ENCODE data around the gene DAB2IP. TPM values are rescaled to one million over a fixed set of nuclear protein-coding genes. Genes with fewer than 3 reads are reported as not detected.

DAB2IP gene
- total RNA-seq, 2 experiments from 2014 or later: 0.06 TPM; not detected in 1

DNA sequence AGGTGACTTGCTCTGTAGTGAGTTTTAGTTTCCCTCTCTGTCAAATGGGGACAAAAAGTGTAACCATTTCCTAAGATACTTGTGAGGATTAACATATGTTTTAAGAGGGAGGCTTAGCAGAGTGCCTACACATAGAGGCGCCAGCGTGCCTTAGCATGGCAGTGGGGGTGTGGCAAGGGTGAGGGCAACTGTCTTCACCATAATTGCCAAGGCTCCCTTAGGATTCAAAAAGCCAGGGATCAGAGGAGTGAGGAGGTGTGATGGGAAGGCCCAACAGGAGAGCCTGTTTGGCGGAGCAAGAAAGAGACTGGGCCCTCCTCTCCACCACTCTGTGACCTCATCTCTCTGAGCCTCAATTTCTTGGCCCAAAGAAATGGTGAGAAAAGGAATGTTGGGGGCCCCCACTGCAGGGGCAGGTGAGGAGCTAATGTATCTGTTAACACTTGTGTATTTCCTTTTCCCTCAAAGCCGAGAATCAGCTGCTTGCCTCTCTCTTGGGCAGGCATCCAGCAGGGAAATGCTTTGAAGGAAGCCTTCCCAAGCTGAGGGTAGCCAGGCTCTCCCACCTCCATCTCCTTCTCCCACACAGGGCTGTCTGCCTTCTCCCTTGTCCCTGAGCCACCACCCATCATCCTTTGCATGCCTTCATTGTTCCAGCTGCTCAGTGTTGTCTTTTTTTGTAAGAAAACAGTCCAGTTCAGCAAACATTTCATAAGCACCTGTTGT lies 76.0 kb downstream of the DAB2IP start:
- ChIA-PET CTCF (no interaction called here), POLR2A (no interaction called here)
- Histone ChIP-seq H3K27ac (ENCODE audit: low read depth in 1 of 2, low read length in 2 of 2) (no peak overlapping the region), H3K4me3 (ENCODE audit: low read length) (no peak overlapping the region), H3K9me3 (ENCODE audit: control insufficient read depth in 1 of 2, insufficient read depth in 1 of 2, low read length in 2 of 2) (no peaks in the 10 kb centered on the region), H3K36me3 (ENCODE audit: insufficient read depth, low read length) (no peaks in the 10 kb centered on the region), H3K27me3 (ENCODE audit: control insufficient read depth in 1 of 2, insufficient read depth in 2 of 2, low read length in 2 of 2) (no peaks in the 10 kb centered on the region), H3K4me1 (ENCODE audit: insufficient read depth, low read length) (no peaks in the 10 kb centered on the region)
- DNase-seq (no peak), ATAC-seq (ENCODE audit: poor library complexity) (no peak)
- H3K27me3 Mint-ChIP-seq: peaks cover 9% of the 10 kb centered on the region
- H3K27ac Mint-ChIP-seq: no peak overlapping the region
- no peak overlapping the region for H3K4me3 Mint-ChIP-seq
- intact Hi-C loops (cut with DNase I, micrococcal nuclease): no loop called here
- H3K36me3 Mint-ChIP-seq (ENCODE audit: low read depth): no peaks in the 10 kb centered on the region
- H3K9me3 Mint-ChIP-seq: no peaks in the 10 kb centered on the region
- TF ChIP-seq, protein P1, sequence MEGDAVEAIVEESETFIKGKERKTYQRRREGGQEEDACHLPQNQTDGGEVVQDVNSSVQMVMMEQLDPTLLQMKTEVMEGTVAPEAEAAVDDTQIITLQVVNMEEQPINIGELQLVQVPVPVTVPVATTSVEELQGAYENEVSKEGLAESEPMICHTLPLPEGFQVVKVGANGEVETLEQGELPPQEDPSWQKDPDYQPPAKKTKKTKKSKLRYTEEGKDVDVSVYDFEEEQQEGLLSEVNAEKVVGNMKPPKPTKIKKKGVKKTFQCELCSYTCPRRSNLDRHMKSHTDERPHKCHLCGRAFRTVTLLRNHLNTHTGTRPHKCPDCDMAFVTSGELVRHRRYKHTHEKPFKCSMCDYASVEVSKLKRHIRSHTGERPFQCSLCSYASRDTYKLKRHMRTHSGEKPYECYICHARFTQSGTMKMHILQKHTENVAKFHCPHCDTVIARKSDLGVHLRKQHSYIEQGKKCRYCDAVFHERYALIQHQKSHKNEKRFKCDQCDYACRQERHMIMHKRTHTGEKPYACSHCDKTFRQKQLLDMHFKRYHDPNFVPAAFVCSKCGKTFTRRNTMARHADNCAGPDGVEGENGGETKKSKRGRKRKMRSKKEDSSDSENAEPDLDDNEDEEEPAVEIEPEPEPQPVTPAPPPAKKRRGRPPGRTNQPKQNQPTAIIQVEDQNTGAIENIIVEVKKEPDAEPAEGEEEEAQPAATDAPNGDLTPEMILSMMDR (IDR thresholded peaks at IDR 0.05): no peak
- no peaks in the 10 kb centered on the region for H3K4me1 Mint-ChIP-seq (ENCODE audit: low read depth)

DNA sequence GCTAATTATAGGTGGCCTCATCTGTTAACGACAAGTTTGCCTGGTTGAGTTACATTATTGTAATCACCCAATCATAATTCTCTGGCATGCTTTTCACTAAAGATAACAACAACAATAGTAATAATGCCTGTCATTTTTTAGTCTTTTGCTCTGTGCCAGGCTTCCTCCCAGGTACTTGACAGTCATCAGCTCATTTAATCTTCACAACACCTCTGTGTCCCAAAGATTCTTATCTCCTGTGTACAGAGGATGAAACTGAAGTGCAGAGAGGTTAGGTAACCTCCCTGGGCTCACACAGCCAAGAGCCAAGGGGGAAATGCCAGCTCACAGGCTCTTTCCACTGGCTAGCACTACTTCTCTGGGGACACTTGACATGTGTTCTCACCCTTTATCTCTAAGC lies 77.5 kb downstream of the DAB2IP start:
- Histone ChIP-seq H3K36me3 (ENCODE audit: insufficient read depth, low read length) (no peaks in the 10 kb centered on the region), H3K9me3 (ENCODE audit: control insufficient read depth in 1 of 2, insufficient read depth in 1 of 2, low read length in 2 of 2) (no peaks in the 10 kb centered on the region), H3K27me3 (ENCODE audit: control insufficient read depth in 1 of 2, insufficient read depth in 2 of 2, low read length in 2 of 2) (no peaks in the 10 kb centered on the region), H3K27ac (ENCODE audit: low read depth in 1 of 2, low read length in 2 of 2) (no peak overlapping the region), H3K4me3 (ENCODE audit: low read length) (no peak overlapping the region), H3K4me1 (ENCODE audit: insufficient read depth, low read length) (no peaks in the 10 kb centered on the region)
- Mint-ChIP-seq H3K4me3 (no peak overlapping the region), H3K27me3 (peaks cover 9% of the 10 kb centered on the region), H3K36me3 (ENCODE audit: low read depth) (no peaks in the 10 kb centered on the region), H3K27ac (no peak overlapping the region), H3K9me3 (no peaks in the 10 kb centered on the region), H3K4me1 (ENCODE audit: low read depth) (no peaks in the 10 kb centered on the region)
- intact Hi-C loops (cut with DNase I, micrococcal nuclease): no loop called here
- DNase-seq: no peak
- no peak for ATAC-seq (ENCODE audit: poor library complexity)
- POLR2A ChIA-PET: no interaction called here
- TF ChIP-seq, protein P1 (IDR thresholded peaks at IDR 0.05): no peak
- CTCF ChIA-PET: no interaction called here

DNA sequence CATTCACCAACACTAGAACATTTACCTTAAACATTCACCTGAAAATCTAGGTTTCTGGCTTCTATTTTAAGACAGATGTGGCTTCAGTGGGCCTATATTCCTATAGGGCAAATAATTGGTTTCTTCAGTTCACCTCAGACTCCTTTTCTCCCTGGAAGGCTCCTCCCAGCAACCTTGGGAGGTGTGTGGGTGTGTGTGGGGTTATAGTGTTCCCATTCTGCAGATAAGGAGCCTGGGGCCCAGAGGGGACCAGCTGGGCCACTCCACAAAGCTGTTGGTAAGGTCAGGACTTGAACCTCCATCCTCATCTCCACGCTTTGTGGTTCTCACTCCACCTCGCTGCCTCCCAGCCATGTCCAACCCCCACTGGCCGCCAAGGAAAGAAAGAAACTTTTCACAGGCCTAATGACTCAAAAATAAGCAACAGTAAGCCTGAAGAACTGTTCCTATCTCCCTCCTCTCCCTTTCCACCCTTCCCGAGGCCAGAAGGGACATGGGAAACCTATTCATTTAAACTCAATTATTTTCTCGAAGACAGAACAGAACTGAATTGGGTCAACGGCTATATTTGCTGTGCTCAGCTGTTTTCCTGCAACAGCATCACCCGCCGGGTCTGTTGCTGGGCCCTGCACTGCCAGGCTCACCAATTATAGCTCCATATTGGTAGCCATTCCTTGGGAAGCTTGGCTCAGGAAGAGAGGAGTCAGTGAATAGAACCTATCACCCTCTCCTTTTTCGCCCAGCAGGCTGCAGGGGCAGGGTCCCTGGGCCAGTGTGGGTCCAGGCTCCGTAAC lies 78.5 kb downstream of the DAB2IP start:
- Histone ChIP-seq H3K36me3 (ENCODE audit: insufficient read depth, low read length) (no peaks in the 10 kb centered on the region), H3K27ac (ENCODE audit: low read depth in 1 of 2, low read length in 2 of 2) (no peak overlapping the region), H3K9me3 (ENCODE audit: control insufficient read depth in 1 of 2, insufficient read depth in 1 of 2, low read length in 2 of 2) (no peaks in the 10 kb centered on the region), H3K4me3 (ENCODE audit: low read length) (no peak overlapping the region), H3K27me3 (ENCODE audit: control insufficient read depth in 1 of 2, insufficient read depth in 2 of 2, low read length in 2 of 2) (peaks cover 3 to 7% of the 10 kb centered on the region in 2 experiments), H3K4me1 (ENCODE audit: insufficient read depth, low read length) (no peaks in the 10 kb centered on the region)
- Mint-ChIP-seq H3K27ac (no peak overlapping the region), H3K36me3 (ENCODE audit: low read depth) (no peaks in the 10 kb centered on the region), H3K27me3 (peaks cover 16% of the 10 kb centered on the region), H3K4me1 (ENCODE audit: low read depth) (no peaks in the 10 kb centered on the region), H3K9me3 (no peaks in the 10 kb centered on the region), H3K4me3 (no peak overlapping the region)
- TF ChIP-seq, protein P1 (IDR thresholded peaks at IDR 0.05): no peak
- DNase-seq (no peak), ATAC-seq (ENCODE audit: poor library complexity) (no peak)
- intact Hi-C loops (cut with DNase I, micrococcal nuclease): no loop called here
- ChIA-PET CTCF (no interaction called here), POLR2A (no interaction called here)

All from CD4-positive, alpha-beta T cell (primary cell).